Stimulated activated CD4-positive, alpha-beta T cell treated with anti-CD3 and anti-CD28 coated beads, TNF-alpha, amount 100 ng/mL, for 48 hours (primary cell): ENCODE results near the gene GAPVD1.
"Not testable (repeated sequence)": the region's sequence is repeated elsewhere in the genome, so short reads cannot be mapped to it uniquely, and the experiment has no call there.

Experiments
- DNase-seq, 3 donors: peaks; one replicate each; pipeline ENCODE4 v3.0.0-alpha.2; 2020; ENCODE audit warnings: low read depth in 3 of 3

GAPVD1 gene

DNA sequence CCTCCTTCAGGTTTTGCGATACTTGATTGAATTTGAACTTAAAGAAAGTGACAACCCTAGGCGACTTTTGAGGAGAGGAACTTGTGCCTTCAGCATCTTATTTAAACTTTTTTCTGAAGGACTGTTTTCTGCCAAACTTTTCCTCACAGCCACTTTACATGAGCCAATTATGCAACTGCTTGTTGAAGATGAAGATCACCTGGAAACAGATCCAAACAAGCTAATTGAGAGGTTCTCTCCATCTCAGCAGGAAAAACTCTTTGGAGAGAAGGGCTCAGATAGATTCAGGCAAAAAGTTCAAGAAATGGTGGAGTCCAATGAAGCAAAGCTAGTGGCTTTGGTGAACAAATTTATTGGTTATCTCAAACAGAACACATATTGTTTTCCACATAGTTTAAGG, 40.6 kb downstream of the GAPVD1 start:
- DNase-seq: no peak

- no peak for DNase-seq
Measured at GRCh38 chr9:125304273-125304672, 42.6 kb downstream of the GAPVD1 start.

GRCh38 chr9:125312411-125312810, 50.8 kb downstream of the GAPVD1 start:
- DNase-seq: no peak

DNA sequence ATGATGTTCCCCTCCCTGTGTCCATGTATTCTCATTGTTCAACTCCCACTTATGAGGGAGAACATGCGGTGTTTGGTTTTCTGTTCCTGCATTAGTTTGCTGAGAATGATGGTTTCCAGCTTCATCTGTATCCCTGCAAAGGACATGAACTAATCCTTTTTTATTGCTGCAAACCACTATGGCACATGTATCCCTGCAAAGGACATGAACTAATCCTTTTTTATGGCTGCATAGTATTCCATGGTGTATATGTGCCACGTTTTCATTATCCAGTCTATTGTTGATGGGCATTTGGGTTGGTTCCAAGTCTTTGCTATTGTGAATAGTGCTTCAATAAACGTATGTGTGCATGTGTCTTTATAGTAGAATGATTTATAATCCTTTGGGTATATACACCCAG, 54.7 kb downstream of the GAPVD1 start:
- not testable (repeated sequence) for DNase-seq

- DNase-seq: no peak
Measured at GRCh38 chr9:125317704-125318103, 56.1 kb downstream of the GAPVD1 start.

- no peak for DNase-seq
Measured at GRCh38 chr9:125321496-125321895, 59.9 kb downstream of the GAPVD1 start.

DNA sequence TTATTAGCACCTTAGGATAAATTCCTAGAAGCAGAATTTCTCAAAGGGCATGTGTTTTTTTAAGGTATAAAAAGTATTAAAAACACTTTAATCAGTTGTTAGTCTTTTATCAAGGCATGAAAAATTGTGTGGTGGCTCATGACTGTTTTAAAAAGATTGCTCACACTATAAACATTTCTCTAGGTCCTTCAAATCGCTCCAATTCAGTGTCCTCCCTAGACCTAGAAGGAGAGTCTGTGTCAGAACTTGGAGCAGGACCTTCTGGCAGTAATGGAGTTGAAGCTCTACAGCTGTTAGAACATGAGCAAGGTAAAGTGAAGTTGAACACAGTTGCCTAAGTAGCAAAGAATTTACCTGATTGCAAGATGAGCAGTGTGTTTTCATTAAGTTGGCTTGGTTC, 62.0 kb downstream of the GAPVD1 start:
- no peak for DNase-seq

DNA sequence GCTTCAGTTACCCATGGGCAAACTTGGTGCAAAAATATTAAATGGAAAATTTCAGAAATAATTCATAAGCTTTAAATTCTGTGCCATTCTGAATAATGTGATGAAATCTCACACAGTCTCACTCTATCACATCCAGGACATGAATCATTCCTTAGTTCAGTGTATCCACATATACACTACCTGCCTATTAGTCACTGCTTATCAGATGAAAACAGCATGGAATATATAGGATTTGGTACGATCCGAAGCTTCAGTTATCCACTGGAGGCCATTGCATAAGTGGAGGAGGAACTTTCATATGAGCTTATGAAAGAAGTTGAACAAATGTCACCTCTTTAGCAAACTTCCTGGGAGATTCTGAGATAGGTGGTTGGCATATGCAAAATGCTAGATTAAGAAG, 64.2 kb downstream of the GAPVD1 start:
- DNase-seq: no peak

DNA sequence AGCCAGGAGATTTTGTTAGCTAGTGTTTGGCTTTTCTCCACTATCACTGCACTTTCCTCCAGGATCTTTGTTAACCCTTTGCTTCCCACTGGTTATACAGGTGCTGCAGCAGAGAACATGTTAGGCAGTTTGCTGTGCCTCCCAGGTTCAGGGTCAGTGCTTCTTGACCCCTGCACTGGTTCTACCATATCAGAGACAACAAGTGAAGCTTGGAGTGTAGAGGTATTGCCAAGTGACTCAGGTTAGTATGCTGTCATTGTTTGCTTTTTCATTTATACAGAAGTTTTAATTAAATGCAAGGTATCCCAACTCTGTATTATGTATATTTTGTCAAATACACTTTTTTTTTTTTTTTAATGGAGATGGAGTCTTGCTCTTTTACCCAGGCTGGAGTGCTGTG, 68.4 kb downstream of the GAPVD1 start:
- no peak for DNase-seq

GRCh38 chr9:125330587-125330986, 69.0 kb downstream of the GAPVD1 start:
- no peak for DNase-seq

- peak in 2 of 3 donors; percentile 4 to 26 for DNase-seq
Measured at GRCh38 chr9:125332527-125332926, 70.9 kb downstream of the GAPVD1 start.

DNA sequence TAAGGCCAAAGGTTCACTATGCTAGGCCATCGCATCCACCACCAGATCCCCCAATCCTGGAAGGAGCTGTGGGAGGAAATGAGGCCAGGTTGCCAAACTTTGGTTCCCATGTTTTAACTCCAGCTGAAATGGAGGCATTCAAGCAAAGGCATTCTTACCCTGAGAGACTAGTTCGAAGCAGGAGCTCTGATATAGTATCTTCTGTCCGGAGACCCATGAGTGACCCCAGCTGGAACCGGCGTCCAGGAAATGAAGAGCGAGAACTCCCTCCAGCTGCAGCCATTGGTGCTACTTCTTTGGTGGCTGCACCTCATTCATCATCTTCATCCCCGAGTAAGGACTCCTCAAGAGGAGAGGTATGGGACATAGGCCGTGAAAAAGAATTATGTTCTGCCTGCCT, 75.6 kb downstream of the GAPVD1 start:
- no peak for DNase-seq

- DNase-seq: no peak
Measured at GRCh38 chr9:125338929-125339328, 77.3 kb downstream of the GAPVD1 start.

GRCh38 chr9:125341566-125341965, 79.9 kb downstream of the GAPVD1 start:
- DNase-seq: no peak

GRCh38 chr9:125343518-125344275, 82.1 kb downstream of the GAPVD1 start:
- DNase-seq: no peak

DNA sequence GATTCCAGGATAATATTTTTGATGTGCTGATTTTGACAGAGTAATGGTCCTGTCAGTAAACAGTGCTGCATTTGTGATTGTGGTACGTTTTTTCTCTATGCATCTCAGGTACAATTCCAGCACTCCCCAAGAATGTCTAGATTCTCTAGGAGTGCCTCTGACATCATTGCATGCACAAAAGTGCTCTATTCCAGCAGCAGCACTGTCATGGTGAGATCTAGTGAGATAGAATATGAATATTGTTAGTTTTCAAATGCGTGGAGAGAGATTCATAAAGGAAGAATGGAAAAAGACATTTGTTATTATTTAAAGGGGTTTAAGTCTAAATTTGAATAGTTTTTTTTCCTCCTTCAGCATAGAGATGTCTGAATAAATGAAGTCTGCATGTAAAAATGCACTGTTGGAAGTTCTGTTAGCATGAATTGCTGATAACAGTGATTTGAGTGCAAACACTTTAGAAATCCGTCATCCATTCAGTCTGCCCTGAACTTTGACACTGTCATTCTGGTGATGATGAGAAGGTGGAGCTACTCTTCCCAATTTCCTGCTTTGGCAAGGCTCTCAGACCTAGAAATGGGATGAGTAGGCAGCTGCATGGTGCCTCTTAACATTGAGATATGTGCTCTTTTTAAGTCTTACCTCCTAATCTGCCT, 84.6 kb downstream of the GAPVD1 start:
- no peak for DNase-seq

GRCh38 chr9:125355601-125356000, 94.0 kb downstream of the GAPVD1 start:
- DNase-seq: no peak

DNA sequence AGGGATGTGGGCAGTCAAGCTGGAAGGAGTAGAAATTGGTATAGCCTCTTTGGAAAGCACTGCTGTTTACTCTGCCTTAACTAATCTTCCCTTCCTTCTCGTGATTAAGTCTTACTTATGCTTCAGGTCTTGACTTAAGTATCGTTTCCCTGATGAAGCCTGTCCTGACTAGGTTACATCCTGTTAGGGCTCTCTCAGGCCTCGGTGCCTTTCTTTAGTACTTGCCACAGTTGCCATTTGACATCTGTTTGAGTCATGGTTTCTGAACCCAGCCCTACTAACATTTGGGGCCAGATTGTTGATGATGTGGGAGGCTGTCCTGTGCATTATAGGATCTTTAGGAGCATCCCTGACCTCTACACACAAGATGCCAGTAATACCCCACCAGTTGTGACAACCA, 94.4 kb downstream of the GAPVD1 start:
- no peak for DNase-seq

GRCh38 chr9:125359011-125359410, 97.4 kb downstream of the GAPVD1 start:
- no peak for DNase-seq

DNA sequence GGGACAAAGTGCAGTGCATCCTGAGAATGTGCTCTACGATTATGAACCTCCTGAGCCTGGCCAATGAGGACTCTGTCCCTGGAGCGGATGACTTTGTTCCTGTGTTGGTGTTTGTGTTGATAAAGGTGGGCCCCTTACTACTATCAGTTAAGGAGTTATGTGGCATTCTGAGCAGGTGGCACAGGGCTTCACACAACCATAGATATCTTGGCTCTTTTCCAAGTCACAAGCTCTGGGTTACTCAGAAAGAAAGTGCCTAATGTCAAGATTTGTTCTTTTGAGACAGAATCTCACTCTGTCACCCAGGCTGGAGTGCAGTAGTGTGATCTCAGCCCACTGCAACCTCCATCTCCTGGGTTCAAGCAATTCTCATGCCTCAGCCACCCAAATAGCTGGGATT, 99.0 kb downstream of the GAPVD1 start:
- DNase-seq: no peak

- DNase-seq: no peak
Measured at GRCh38 chr9:125361837-125362531, 100.4 kb downstream of the GAPVD1 start.

GRCh38 chr9:125366676-125367075, 105.0 kb downstream of the GAPVD1 start:
- DNase-seq: no peak

- DNase-seq: no peak
Measured at GRCh38 chr9:125370786-125371185, 109.2 kb downstream of the GAPVD1 start.
